ENCODE measurements around the gene PIAS3.
A peak's percentile ranks its signal among the peaks of the same experiment; 100 is the strongest.
"Not testable (repeated sequence)": the region's sequence is repeated elsewhere in the genome, so short reads cannot be mapped to it uniquely, and the experiment has no call there.

The PIAS3 gene

DNA sequence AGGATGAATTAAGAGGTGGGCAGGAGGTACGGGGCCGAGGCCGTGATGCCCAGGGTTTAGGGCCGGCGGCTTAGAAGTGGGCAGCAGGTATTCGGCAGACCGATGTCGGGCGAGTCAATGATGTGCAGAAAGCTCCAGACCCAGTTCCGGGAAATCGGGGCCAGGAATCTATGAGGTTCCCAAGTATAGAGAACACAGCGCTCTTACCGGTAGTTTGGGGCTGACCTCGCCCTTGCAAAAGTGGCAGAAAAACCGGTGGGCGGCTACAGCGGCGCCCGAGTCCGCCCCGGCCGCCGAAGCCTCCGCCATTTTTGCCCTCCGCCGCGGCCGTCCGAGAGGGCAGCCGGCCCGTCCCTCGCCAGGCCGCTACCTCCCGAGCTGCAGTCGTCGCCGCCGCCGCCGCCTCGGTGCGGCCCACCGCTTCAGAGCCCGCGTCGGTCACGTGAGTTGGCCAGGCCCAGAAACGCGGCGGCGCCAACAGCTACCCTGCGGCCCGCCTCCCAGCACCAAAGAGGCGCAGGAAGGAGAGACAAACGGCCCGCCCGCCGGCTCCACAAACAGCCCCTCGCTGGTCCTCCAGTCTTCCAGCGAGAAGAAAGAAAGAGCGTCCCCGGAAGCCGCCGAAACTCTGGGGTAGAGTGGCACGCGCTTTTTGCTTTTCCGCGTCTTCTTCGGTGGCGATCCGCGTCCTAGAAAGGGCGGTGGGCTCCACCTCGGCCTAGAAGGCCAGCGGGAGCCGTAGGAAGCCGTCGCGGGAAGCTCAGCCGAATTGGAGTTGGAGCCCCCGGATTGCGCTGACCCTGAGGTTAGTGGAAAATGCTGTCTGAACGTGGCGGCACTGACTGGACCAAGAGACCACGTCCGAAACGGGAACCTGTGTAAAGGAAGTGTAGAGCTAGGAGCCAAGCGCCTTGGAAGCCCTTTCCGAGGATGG lies 35.0 kb downstream of the PIAS3 start, which contains the start of the genes POLR3C and RNF115:
Gene POLR3C, plus strand, starts transcription at position 636 of the 934 bp plus-strand sequence. CDS start 1,577 bp downstream, outside the sequence.
Gene RNF115, minus strand, starts transcription at position 531 of the 934 bp plus-strand sequence. Its CDS starts 222 bp downstream, at position 309.
- peak; percentile 94 for DNase-seq (ENCODE audit: low read depth)

DNA sequence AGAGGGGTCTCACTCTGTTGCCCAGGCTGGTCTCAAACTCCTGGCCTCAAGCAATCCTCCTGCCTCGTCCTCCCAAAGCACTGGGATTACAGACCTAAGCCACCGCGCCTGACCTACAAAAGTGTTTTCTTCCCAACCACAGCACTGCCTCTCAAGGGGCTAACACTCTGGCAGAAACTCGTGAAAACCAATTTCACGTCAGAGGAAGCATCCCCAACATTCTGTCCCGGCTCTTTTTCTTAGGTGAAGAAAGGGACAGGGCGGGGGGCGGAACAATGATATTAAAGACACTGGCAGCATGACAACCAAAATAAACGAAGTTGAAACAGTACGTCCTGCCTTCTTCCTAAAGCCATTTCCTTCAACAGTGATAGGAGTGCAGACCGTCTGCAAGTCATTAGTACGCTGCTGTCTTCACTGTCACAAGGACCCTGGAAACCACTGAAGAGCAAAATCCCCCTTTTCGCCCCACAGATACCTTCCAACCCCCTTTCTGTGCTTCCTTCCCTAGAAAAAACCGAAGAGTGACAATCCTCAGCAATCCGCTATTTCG lies 36.0 kb downstream of the PIAS3 start:
- DNase-seq (ENCODE audit: low read depth): not testable (repeated sequence)

DNA sequence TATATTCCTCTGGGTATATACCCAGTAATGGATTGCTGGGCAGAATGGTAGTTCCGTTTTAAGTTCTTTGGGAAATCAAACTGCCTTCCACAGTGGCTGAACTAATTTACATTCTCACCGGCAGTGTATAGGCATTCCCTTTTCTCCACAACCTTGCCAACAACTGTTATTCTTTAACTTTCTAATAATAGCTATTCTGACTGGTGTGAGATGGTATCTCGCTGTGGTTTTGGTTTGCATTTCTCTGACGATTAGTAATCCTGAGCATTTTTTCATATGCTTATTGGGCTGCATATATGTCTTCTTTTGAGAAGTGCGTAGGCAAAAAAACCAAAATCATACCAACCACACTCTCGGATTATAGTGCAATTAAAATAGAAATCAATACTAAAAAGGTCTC lies 40.8 kb downstream of the PIAS3 start:
- peak; percentile 83 for DNase-seq (ENCODE audit: low read depth)

- DNase-seq (ENCODE audit: low read depth): not testable (repeated sequence)
These were observed 45.7 kb downstream of the PIAS3 start for GRCh38 chr1:145812977-145813810.

DNA sequence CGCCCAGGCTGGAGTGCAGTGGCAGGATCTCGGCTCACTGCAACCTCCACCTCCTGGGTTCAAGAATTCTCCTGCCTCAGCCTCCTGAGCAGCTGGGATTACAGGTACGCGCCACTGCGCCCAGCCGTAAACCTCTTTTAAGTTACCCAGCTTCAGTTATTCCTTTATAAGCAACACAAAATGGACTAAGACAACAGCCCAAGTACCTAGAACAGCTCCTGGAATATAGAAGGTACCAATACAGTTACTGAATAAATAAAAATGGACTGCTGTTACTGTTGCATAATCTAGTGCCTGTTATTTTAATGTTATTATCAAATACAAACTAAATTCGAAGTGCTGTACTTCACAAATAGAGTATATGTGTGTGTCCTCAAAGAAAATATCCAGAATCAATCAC lies 52.0 kb downstream of the PIAS3 start:
- DNase-seq (ENCODE audit: low read depth): no peak

DNA sequence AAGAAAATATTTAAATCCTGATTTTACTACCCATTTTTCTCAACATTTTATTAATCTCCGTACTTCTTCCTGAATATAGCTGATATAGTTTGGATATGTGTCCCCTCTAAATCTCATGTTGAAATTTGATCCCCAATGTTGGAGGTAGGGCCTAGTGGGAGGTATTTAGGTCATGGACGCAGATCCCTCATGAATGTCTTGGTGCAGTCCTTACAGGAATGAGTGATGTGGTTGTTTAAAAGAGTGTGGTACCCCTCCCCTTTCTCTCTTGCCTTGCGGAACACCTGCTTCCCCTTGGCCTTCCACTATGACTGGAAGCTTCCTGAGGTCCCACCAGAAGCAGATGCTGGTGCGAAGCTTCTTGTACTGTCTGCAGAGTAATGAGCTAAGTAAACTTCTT lies 52.5 kb downstream of the PIAS3 start:
- no peak for DNase-seq (ENCODE audit: low read depth)

GRCh38 chr1:145805057-145805456 lies 53.8 kb downstream of the PIAS3 start:
- DNase-seq (ENCODE audit: low read depth): no peak

DNA sequence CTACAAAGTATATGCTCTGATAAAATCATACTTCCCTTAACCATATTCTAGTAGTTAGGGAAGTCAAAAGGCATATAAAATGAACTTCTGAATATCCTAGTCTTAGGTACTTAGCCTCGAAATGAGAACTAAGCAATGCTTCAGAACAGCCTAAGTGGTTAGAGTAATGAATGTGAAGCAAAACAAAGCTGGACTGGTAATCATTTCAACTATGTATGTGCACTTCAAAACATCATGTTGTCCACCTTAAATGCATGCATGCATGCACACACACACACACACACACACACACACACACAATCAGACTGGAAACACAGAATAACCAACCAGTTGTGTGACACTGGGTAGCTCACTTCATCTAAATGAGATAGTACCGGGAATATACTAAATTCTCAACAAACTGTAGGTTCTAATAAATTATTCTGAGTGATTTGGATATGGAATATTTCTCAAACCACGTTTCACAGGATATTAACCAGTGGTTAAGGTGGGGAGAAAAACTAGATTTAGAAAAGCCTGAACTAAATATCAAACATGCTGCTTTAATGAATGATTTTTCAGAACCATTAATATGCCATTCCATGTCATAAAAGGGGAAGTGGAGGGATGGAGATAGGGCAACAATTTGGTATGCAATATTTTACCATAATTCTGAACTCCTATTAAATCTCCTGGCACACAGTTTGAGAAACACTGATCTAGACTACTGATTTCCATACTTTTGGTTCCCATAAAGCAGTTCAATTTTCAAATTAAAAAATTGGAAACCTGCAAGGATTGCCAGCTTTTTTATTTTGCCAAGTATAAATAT lies 54.4 kb downstream of the PIAS3 start:
- DNase-seq (ENCODE audit: low read depth): no peak

DNA sequence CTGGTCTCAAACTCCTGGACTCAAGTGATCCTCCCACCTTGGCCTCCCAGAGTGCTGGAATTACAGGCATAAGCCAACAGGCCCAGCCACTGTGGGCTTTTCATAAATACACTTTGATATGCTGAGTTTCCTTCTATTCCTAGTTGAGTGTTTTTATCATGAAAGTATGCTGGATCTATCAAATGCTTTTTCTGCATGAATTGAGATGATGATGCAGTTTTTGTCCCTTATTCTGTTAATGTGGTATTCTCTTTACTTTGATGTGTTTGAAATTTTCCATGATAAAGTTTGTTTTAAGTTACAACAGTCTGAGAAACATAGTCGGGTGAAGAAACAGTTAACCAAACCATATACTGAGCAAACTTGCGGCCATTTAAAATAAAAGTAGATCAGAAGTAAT lies 59.1 kb downstream of the PIAS3 start:
- no peak for DNase-seq (ENCODE audit: low read depth)

Measured in EH (cell line).